B cell (primary cell): ENCODE data around the gene ANAPC2. TPM values are rescaled to one million over a fixed set of nuclear protein-coding genes. Genes with fewer than 3 reads are reported as not detected.

Source experiments
- ATAC-seq: fragments of 200-7000 bp; cut with Tn5 transposase; one replicate; pipeline ENCODE4 v1.10.0; 2021; ENCODE audit warnings: low read depth, mild to moderate bottlenecking, moderate number of reproducible peaks, moderate library complexity
- CTCF ChIA-PET: fragments of 350-600 bp; sonication (Branson Sonifier 250); formaldehyde crosslinking; loops from one replicate; lab custom pipeline; 2021; ENCODE audit warnings: antibody characterized with exemption, inconsistent platforms; lab: Charles Lee
- POLR2A ChIA-PET: fragments of 350-600 bp; sonication (Branson Sonifier 250); formaldehyde crosslinking; loops from one replicate; lab custom pipeline; 2021; ENCODE audit warnings: antibody characterized with exemption; lab: Charles Lee
- DNase-seq: peaks from one replicate; pipeline ENCODE4 v3.0.0; 2013
- H2AFZ ChIP-seq: 2 replicates; pipeline ENCODE4 v1.6.1; 2012; ENCODE audit warnings: mild to moderate bottlenecking, low read depth, low read length; ENCODE audit not compliant: insufficient read depth, poor library complexity, severe bottlenecking
- H3K27ac ChIP-seq, 2 donors: 1 replicate in 1 of 2; 2 replicates in 1 of 2; pipeline ENCODE4 v1.5.1; 2012 to 2013; ENCODE audit warnings: low read length in 2 of 2, mild to moderate bottlenecking in 2 of 2, moderate library complexity in 1 of 2
- H3K27me3 ChIP-seq, 4 experiments: fragments of 200-600 bp in 1 of 4; sonication (generic) in 1 of 4; replicated peaks in 1 of 4; 1 replicate in 2 of 4; 2 replicates in 2 of 4; pipeline versions ENCODE4 v1.6.1 to v1.7.0; 2013 to 2016; ENCODE audit warnings: low read length in 3 of 4, mild to moderate bottlenecking in 2 of 4, mixed read lengths in 1 of 4, moderate library complexity in 1 of 4; ENCODE audit not compliant: insufficient read depth in 4 of 4, control insufficient read depth in 3 of 4; ENCODE audit errors: control extremely low read depth in 1 of 4
- H3K36me3 ChIP-seq, 2 experiments: replicated peaks in 1 of 2; 1 replicate in 1 of 2; 2 replicates in 1 of 2; pipeline versions ENCODE4 v1.6.1 to v1.7.1; 2013; ENCODE audit warnings: low read length in 1 of 2; ENCODE audit not compliant: insufficient read depth in 2 of 2, control insufficient read depth in 1 of 2; ENCODE audit errors: control extremely low read depth in 1 of 2, extremely low read depth in 1 of 2
- H3K4me1 ChIP-seq, 2 donors: fragments of 200-600 bp in 1 of 2; sonication (generic) in 1 of 2; 1 replicate in 1 of 2; 2 replicates in 1 of 2; pipeline versions ENCODE4 v1.5.1 to v1.6.1; 2013 to 2017; ENCODE audit warnings: low read length in 2 of 2; ENCODE audit not compliant: control insufficient read depth in 2 of 2, insufficient read depth in 2 of 2
- H3K4me2 ChIP-seq: replicated peaks from 2 replicates; pipeline ENCODE3; 2012; ENCODE audit warnings: mild to moderate bottlenecking, low read depth, low read length; ENCODE audit not compliant: poor library complexity, severe bottlenecking
- H3K4me3 ChIP-seq, 5 experiments: fragments of 200-600 bp in 1 of 5; sonication (generic) in 1 of 5; 1 replicate in 3 of 5; 2 replicates in 2 of 5; pipeline versions ENCODE4 v1.5.1 to v1.7.0; 2011 to 2016; ENCODE audit warnings: low read length in 4 of 5, mild to moderate bottlenecking in 4 of 5, low read depth in 2 of 5, control low read depth in 1 of 5, moderate library complexity in 1 of 5; ENCODE audit not compliant: insufficient read depth in 1 of 5; ENCODE audit errors: control extremely low read depth in 1 of 5, extremely low read depth in 1 of 5
- H3K79me2 ChIP-seq: fragments of 200-600 bp; sonication (generic); one replicate; pipeline ENCODE4 v1.6.0; 2016; ENCODE audit warnings: low read length; ENCODE audit not compliant: control insufficient read depth, insufficient read depth
- H3K9ac ChIP-seq: fragments of 200-600 bp; sonication (generic); 2 replicates; pipeline ENCODE4 v1.6.1; 2017; ENCODE audit warnings: mild to moderate bottlenecking, low read length, moderate library complexity
- H3K9me3 ChIP-seq, 3 donors: one replicate each; pipeline versions ENCODE4 v1.6.1 to v1.7.1; 2013; ENCODE audit warnings: low read length in 2 of 3; ENCODE audit not compliant: control insufficient read depth in 2 of 3, insufficient read depth in 1 of 3; ENCODE audit errors: control extremely low read depth in 1 of 3
- H4K20me1 ChIP-seq: 2 replicates; pipeline ENCODE4 v1.6.0; 2012; ENCODE audit warnings: mild to moderate bottlenecking, low read length; ENCODE audit not compliant: insufficient read depth, control insufficient read depth, poor library complexity, severe bottlenecking
- H3K27ac Mint-ChIP-seq: one replicate; pipeline ENCODE4 v1.8.0; 2021; ENCODE audit warnings: mixed read lengths
- H3K27me3 Mint-ChIP-seq: one replicate; pipeline ENCODE4 v1.8.0; 2021; ENCODE audit warnings: mixed read lengths
- H3K4me1 Mint-ChIP-seq: one replicate; pipeline ENCODE4 v1.8.0; 2021; ENCODE audit warnings: mixed read lengths
- H3K4me3 Mint-ChIP-seq: one replicate; pipeline ENCODE4 v1.8.0; 2021; ENCODE audit warnings: mixed read lengths
- H3K9me3 Mint-ChIP-seq: one replicate; pipeline ENCODE4 v1.8.0; 2022; ENCODE audit warnings: mixed read lengths; ENCODE audit not compliant: insufficient read depth
- CTCF ChIP-seq: fragments of 200-600 bp; IDR thresholded peaks from one replicate; pipeline ENCODE4 v1.8.0; 2022; ENCODE audit warnings: antibody characterized with exemption, mild to moderate bottlenecking
- EZH2 ChIP-seq: IDR thresholded peaks from 2 replicates; pipeline ENCODE4 v1.6.1; 2012; ENCODE audit warnings: borderline replicate concordance, low read depth, mild to moderate bottlenecking, moderate library complexity, low read length; ENCODE audit not compliant: insufficient read depth, poor library complexity, severe bottlenecking
- WGBS: methylation state at CpG from one replicate; pipeline ENCODE4 v1.1.5; 2013; ENCODE audit warnings: missing lambda C conversion rate; ENCODE audit not compliant: insufficient coverage; 5-methylcytosine and 5-hydroxymethylcytosine counted together
- intact Hi-C: fragments of 100-400 bp; cut with micrococcal nuclease; formaldehyde crosslinking; loops from one replicate; pipeline ENCODE4 v1.10.0; 2022
- polyA plus RNA-seq: library from polyadenylated mRNA; depleted of rRNA; stranded (reverse); fragments of >200 nt; gene quantifications from 2 replicates; pipeline ENCODE4 v1.2.3, GENCODE V29; 2012
- total RNA-seq, 2 donors: library from RNA; stranded (reverse); fragments of 120-200 nt in 1 of 2; gene quantifications; 1 replicate in 1 of 2; 2 replicates in 1 of 2; pipeline versions ENCODE4 v1.2.3 to v1.2.4, GENCODE V29; 2013 to 2022

The ANAPC2 gene
- total and polyA plus RNA-seq, 2 donors (not counting 1 experiment from before 2014, with no cell fraction given) = 121 to 127 TPM

- peaks cover 0 to 34% (median 0%) of the 10 kb centered on the region in 3 donors for H3K9me3 ChIP-seq
- H3K79me2 ChIP-seq = no peaks in the 10 kb centered on the region
- H3K9ac ChIP-seq = peak overlapping the region; percentile 43
- intact Hi-C loops = loop anchor here (5.0 kb wide), 1 partner anchor 34 kb away; no protein-coding TSS in a partner anchor
- peak overlapping the region in 3 of 5 experiments; percentile 33 to 51 (median 39) for H3K4me3 ChIP-seq
- H3K4me2 ChIP-seq = peak overlapping the region; percentile 82
- peak overlapping the region; percentile 74 for H3K4me3 Mint-ChIP-seq
- no peaks in the 10 kb centered on the region for H4K20me1 ChIP-seq
- no peak overlapping the region for H3K27ac Mint-ChIP-seq
- H3K4me1 Mint-ChIP-seq = peaks cover 26% of the 10 kb centered on the region
- TF ChIP-seq CTCF = no peak
- TF ChIP-seq EZH2 = no peak
- ChIA-PET CTCF (no interaction called here), POLR2A (interaction anchor here (0.6 to 0.8 kb wide), 3 partner anchors 26 to 505 kb away, joined by 3 to 4 read pairs (median 3); no protein-coding TSS in a partner anchor)
- peak overlapping the region; percentile 42 for H2AFZ ChIP-seq
- peak; percentile 79 for ATAC-seq
- peak; percentile 76 for DNase-seq
- peaks cover 36% of the 10 kb centered on the region for H3K27me3 Mint-ChIP-seq
- no peak overlapping the region for H3K27ac ChIP-seq
- WGBS = 8% methylated on average over 62 of the region's 65 CpGs
- no peaks in the 10 kb centered on the region for H3K36me3 ChIP-seq
- peaks cover 0 to 59% (median 18%) of the 10 kb centered on the region in 4 experiments for H3K27me3 ChIP-seq
- H3K9me3 Mint-ChIP-seq = no peaks in the 10 kb centered on the region
- H3K4me1 ChIP-seq = peaks cover 19 to 28% of the 10 kb centered on the region in 2 donors
These were observed 31.6 kb downstream of the ANAPC2 start for GRCh38 chr9:137156567-137157375.
